Testis (tissue), 2 donors: ENCODE results near the gene FOXG1.

ENCODE experiments used
- POLR2A ChIP-seq: fragments of 450-650 bp; IDR thresholded peaks from one replicate; pipeline ENCODE4 v1.6.1; 2017; ENCODE audit warnings: antibody characterized with exemption, mild to moderate bottlenecking, moderate library complexity
- TF ChIP-seq, protein P1 (sequence below), 3 experiments: fragments of 450-650 bp in 2 of 3; fragments of 200-600 bp in 1 of 3; sonication (generic) in 1 of 3; IDR thresholded peaks; one replicate each; pipeline ENCODE4 v1.5.1; 2016 to 2019; ENCODE audit warnings: antibody characterized with exemption in 3 of 3, mild to moderate bottlenecking in 2 of 3, moderate library complexity in 1 of 3

DNA sequence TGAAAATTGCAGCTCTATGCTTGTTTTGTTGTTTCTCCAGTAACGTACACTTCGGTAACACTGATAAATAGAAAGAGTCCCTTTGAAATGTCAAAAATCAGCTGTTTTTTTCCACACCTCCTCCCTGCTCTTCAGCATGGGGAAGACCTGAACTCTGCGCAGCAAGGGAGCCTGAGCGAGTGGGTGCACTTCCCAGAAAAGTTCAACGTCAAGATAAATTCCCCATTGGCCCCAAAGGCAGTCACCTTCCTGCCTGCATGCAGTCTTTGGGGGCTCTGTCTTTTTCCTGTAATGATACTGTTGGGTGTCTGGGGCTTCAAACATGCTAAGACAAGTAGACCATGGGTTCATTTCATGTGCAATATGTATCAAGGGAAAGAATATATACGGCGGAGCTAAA lies 8.8 kb upstream of the FOXG1 start:
- TF ChIP-seq POLR2A: no peak
- TF ChIP-seq, protein P1, sequence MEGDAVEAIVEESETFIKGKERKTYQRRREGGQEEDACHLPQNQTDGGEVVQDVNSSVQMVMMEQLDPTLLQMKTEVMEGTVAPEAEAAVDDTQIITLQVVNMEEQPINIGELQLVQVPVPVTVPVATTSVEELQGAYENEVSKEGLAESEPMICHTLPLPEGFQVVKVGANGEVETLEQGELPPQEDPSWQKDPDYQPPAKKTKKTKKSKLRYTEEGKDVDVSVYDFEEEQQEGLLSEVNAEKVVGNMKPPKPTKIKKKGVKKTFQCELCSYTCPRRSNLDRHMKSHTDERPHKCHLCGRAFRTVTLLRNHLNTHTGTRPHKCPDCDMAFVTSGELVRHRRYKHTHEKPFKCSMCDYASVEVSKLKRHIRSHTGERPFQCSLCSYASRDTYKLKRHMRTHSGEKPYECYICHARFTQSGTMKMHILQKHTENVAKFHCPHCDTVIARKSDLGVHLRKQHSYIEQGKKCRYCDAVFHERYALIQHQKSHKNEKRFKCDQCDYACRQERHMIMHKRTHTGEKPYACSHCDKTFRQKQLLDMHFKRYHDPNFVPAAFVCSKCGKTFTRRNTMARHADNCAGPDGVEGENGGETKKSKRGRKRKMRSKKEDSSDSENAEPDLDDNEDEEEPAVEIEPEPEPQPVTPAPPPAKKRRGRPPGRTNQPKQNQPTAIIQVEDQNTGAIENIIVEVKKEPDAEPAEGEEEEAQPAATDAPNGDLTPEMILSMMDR (IDR thresholded peaks at IDR 0.05): no peak
